RWPE1 (cell line): ENCODE results near the gene LTC4S.
A peak's percentile ranks its signal among the peaks of the same experiment; 100 is the strongest.

Experiments
- CTCF ChIA-PET: fragments of 350-600 bp; sonication (Branson Sonifier 250); formaldehyde crosslinking; extraction: SDS; loops from one replicate; lab custom pipeline; 2021; lab: Yijun Ruan, JAX
- POLR2A ChIA-PET: fragments of 400-600 bp; formaldehyde crosslinking; extraction: SDS; loops from one replicate; lab custom pipeline; 2020; ENCODE audit warnings: antibody characterized with exemption; ENCODE audit not compliant: low non-redundant PET; lab: Yijun Ruan, JAX
- DNase-seq: peaks from one replicate; pipeline ENCODE4 v3.0.0; 2012; ENCODE audit warnings: low spot score
- H3K27ac ChIP-seq: fragments of 450-650 bp; 2 replicates; pipeline ENCODE4 v1.5.1; 2017
- TF ChIP-seq, protein P1 (sequence below): fragments of 450-650 bp; conservative IDR thresholded peaks from 2 replicates; pipeline ENCODE4 v1.5.1; 2017; ENCODE audit warnings: low read depth, mild to moderate bottlenecking

Gene LTC4S

DNA sequence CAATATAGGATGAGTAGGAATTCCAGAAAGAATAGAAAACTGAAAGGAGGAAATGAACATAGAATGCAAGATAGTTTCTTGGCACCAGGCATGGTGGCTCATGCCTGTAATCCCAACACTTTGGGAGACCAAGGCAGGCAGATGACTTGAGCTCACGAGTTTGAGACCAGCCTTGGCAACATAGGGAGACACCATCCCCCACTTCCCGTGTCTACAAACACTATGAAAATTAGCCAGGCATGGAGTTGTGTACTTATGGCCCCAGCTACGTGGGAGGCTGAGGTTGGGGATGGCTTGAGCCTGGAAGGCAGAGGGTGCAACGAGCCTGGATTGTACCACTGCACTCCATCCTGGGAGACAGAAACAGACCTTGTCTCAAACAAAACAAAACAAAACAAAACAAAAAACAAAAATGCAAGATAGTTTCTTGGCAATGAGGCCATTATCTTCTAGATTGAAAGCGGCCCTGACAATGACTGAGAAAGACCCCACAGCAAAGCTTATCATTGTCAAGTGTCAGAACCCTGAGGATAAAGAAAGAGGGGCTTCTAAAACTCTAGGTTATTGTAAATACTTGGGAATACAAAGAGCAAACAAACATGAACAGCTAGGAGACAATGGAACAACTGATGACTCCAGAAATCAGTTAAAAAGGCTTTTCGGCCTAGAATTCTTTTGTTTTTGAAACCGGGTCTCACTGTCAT, 36.1 kb downstream of the LTC4S start:
- TF ChIP-seq, protein P1, sequence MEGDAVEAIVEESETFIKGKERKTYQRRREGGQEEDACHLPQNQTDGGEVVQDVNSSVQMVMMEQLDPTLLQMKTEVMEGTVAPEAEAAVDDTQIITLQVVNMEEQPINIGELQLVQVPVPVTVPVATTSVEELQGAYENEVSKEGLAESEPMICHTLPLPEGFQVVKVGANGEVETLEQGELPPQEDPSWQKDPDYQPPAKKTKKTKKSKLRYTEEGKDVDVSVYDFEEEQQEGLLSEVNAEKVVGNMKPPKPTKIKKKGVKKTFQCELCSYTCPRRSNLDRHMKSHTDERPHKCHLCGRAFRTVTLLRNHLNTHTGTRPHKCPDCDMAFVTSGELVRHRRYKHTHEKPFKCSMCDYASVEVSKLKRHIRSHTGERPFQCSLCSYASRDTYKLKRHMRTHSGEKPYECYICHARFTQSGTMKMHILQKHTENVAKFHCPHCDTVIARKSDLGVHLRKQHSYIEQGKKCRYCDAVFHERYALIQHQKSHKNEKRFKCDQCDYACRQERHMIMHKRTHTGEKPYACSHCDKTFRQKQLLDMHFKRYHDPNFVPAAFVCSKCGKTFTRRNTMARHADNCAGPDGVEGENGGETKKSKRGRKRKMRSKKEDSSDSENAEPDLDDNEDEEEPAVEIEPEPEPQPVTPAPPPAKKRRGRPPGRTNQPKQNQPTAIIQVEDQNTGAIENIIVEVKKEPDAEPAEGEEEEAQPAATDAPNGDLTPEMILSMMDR, result no peak
- DNase-seq, result no peak
- peak overlapping the region; percentile 33; the same call in 1 of the 2 replicates for H3K27ac ChIP-seq
- CTCF ChIA-PET, result interaction anchor here (0.6 kb wide), 1 partner anchor 99 kb away, joined by 5 read pairs; no protein-coding TSS in a partner anchor
- POLR2A ChIA-PET, result no interaction called here

DNA sequence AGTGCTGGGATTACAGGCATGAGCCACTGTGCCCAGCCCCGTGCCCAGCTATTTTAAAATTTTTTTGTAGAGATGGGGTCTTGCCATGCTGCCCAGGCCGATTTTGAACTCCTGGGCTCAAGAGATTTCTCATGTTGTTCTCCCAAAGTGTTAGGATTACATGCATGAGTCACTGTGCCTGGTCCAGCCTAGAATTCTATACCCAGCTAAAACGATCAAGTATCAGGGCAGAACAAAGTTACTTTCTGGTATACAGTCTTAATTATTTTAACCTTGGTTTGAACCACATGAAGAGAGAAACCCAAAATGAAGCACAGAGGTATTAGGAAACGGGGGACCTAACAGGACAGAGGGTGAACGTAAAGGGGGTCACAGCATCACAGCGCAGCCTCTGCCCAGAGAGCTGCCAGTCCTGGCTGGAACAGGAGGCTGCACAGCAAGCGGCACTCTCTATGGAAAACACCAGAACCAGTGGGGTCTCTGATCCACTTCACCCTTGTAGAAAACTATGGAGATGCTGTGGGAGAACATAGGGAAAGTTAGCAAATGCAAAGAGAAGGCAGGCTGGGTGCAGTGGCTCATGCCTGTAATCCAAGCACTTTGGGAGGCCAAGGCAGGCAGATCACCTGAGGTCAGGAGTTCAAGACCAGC, 37.2 kb downstream of the LTC4S start:
- TF ChIP-seq, protein P1, result no peak
- DNase-seq, result no peak
- ChIA-PET CTCF (no interaction called here), POLR2A (interaction anchor here (0.6 kb wide), 1 partner anchor 9 kb away, joined by 3 read pairs; no protein-coding TSS in a partner anchor)
- H3K27ac ChIP-seq, result peak overlapping the region; percentile 46

GRCh38 chr5:179832039-179832745, 38.4 kb downstream of the LTC4S start:
- ChIA-PET CTCF (interaction anchor here (0.6 to 0.8 kb wide), 2 partner anchors 10 to 172 kb away, joined by 3 to 5 read pairs; no protein-coding TSS in a partner anchor), POLR2A (no interaction called here)
- no peak for DNase-seq
- TF ChIP-seq, protein P1, result no peak
- peak overlapping the region; percentile 46 for H3K27ac ChIP-seq

DNA sequence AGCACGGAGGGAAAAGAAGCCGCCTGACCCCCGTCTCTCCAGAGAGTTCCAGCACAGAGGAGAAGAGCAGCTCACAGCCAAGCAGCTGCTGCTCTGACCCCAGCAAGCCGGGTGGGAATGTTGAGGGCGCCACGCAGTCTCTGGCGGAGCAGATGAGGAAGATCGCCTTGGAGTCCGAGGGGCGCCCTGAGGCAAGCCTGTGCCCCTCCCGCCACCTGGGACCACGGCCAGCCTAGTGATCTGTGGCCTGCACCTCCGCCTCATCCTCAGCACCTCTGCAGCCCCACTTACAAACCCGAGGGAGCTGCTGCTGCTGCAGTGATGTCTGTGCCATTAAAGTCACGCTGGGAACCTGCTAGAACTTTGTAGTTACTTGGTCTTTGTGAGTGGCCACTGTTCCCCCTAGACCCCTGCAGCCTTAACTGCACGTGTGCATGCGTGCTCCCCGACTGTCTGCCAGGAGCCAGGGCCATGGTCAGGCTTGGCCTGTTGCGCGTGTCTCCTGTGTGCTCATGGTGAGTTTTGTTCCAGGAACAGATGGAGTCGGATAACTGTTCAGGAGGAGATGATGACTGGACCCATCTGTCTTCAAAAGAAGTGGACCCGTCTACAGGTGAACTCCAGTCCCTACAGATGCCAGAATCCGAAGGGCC, 39.4 kb downstream of the LTC4S start:
- H3K27ac ChIP-seq, result peak overlapping the region; percentile 46
- POLR2A ChIA-PET, result no interaction called here
- CTCF ChIA-PET, result interaction anchor here (0.8 kb wide), 1 partner anchor 11 kb away, joined by 3 read pairs; no protein-coding TSS in a partner anchor
- no peak for DNase-seq
- TF ChIP-seq, protein P1, result no peak

GRCh38 chr5:179833709-179834070, 39.9 kb downstream of the LTC4S start:
- TF ChIP-seq, protein P1, result no peak
- no peak for DNase-seq
- CTCF ChIA-PET, result no interaction called here
- POLR2A ChIA-PET, result interaction anchor here (0.5 kb wide), 1 partner anchor 11 kb away, joined by 3 read pairs; no protein-coding TSS in a partner anchor
- peak overlapping the region; percentile 46 for H3K27ac ChIP-seq
